LNCaP clone FGC (cell line): ENCODE results near the gene GPC5.

Experiments
- DNase-seq: peaks from one replicate; pipeline ENCODE4 v3.0.0-alpha.2; 2011; ENCODE audit warnings: low read depth
- H3K4me3 ChIP-seq: 2 replicates; pipeline ENCODE4 v1.5.1; 2011; ENCODE audit warnings: mild to moderate bottlenecking, low read depth, low read length, control low read depth
- CTCF ChIP-seq: IDR thresholded peaks from 2 replicates; pipeline ENCODE4 v1.5.1; 2012; ENCODE audit warnings: mild to moderate bottlenecking; ENCODE audit not compliant: control insufficient read depth, insufficient read depth; ENCODE audit errors: extremely low read depth

The GPC5 gene

GRCh38 chr13:92912629-92913028, 1514.2 kb downstream of the GPC5 start:
- DNase-seq, result no peak
- no peak for TF ChIP-seq CTCF

GRCh38 chr13:92913840-92914239, 1515.4 kb downstream of the GPC5 start:
- DNase-seq, result no peak
- no peak for TF ChIP-seq CTCF
- no peak overlapping the region for H3K4me3 ChIP-seq

More at GRCh38 chr13:92912629-92913028, 1514.2 kb downstream of the GPC5 start:
- H3K4me3 ChIP-seq, result no peak overlapping the region
